OCI-LY3 (cell line): Measurements from ENCODE around the gene LRP1B.

Source experiments
- H2AFZ ChIP-seq: fragments of 200-600, 300-600 bp; shearing (Covaris generic); 2 replicates; pipeline ENCODE4 v1.6.0; 2014; ENCODE audit warnings: antibody characterized with exemption, low read depth, low read length
- H3K27ac ChIP-seq: fragments of 200-600, 300-600 bp; sonication (generic); 2 replicates; pipeline ENCODE4 v1.5.1; 2014; ENCODE audit warnings: mild to moderate bottlenecking, low read length, moderate library complexity, mixed read lengths
- H3K27me3 ChIP-seq: fragments of 200-600, 300-600 bp; sonication (generic); 2 replicates; pipeline ENCODE4 v1.6.1; 2014; ENCODE audit warnings: low read depth, low read length, mixed read lengths
- H3K36me3 ChIP-seq: fragments of 200-600, 300-600 bp; sonication (generic); replicated peaks from 2 replicates; pipeline ENCODE3; 2014; ENCODE audit warnings: low read depth, low read length, mixed read lengths
- H3K4me1 ChIP-seq: fragments of 300-600, 200-600 bp; sonication (generic); 2 replicates; pipeline ENCODE4 v1.6.1; 2014; ENCODE audit warnings: low read length, mixed read lengths
- H3K4me2 ChIP-seq: fragments of 200-600, 300-600 bp; sonication (generic); 2 replicates; pipeline ENCODE4 v1.6.1; 2014; ENCODE audit warnings: low read length, mixed read lengths
- H3K4me3 ChIP-seq: fragments of 300-600, 200-600 bp; sonication (generic); 2 replicates; pipeline ENCODE4 v1.5.1; 2014; ENCODE audit warnings: antibody characterized with exemption, mild to moderate bottlenecking, low read length, moderate library complexity
- H3K79me2 ChIP-seq: fragments of 300-600, 200-600 bp; shearing (Covaris generic); 2 replicates; pipeline ENCODE4 v1.6.1; 2014; ENCODE audit warnings: mild to moderate bottlenecking, low read length, mixed read lengths
- H3K9ac ChIP-seq: fragments of 300-600, 200-600 bp; shearing (Covaris generic); 2 replicates; pipeline ENCODE4 v1.6.0; 2014; ENCODE audit warnings: mild to moderate bottlenecking, low read length, moderate library complexity
- H3K9me3 ChIP-seq: fragments of 200-600, 300-600 bp; shearing (Covaris generic); 2 replicates; pipeline ENCODE4 v1.6.1; 2014; ENCODE audit warnings: low read length, mixed read lengths; ENCODE audit not compliant: insufficient read depth
- H4K20me1 ChIP-seq: fragments of 200-600, 300-600 bp; sonication (generic); 2 replicates; pipeline ENCODE4 v1.6.1; 2016; ENCODE audit warnings: low read length, mixed read lengths; ENCODE audit not compliant: insufficient read depth
- CTCF ChIP-seq: fragments of 200-600, 300-600 bp; sonication (generic); IDR thresholded peaks from 2 replicates; pipeline ENCODE4 v1.5.1; 2014; ENCODE audit warnings: antibody characterized with exemption, low read length, low read depth
- EZH2phosphoT487 ChIP-seq: fragments of 200-600 bp; shearing (Covaris generic); IDR thresholded peaks from 2 replicates; pipeline ENCODE4 v1.6.1; 2018; ENCODE audit warnings: antibody characterized with exemption, mixed run types, low read depth

LRP1B gene

DNA sequence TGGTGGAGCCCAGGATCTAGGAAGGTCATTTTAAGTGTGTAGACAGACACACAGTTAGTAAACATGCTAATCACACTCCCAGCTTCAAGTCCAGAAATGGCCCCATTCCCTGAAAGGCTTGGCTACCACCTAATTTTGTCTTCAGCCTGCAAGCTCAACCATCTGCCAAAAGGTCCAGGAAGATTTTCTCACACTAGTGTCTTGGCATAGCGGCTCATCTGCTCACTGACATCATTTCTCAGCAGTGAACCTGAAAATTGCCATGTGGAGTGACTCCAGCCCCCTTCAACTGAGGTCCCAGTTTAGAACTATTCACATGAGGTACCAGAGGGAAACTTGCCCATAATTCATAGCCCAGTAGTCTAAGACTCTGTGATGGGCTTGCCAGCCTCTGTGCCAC, 748.9 kb downstream of the LRP1B start:
- Histone ChIP-seq H3K36me3 (no peaks in the 10 kb centered on the region), H3K79me2 (no peaks in the 10 kb centered on the region), H3K9ac (no peak overlapping the region), H2AFZ (no peak overlapping the region), H3K9me3 (no peaks in the 10 kb centered on the region), H3K4me3 (no peak overlapping the region), H4K20me1 (no peaks in the 10 kb centered on the region), H3K4me2 (no peak overlapping the region), H3K4me1 (no peaks in the 10 kb centered on the region), H3K27ac (no peak overlapping the region), H3K27me3 (no peaks in the 10 kb centered on the region)
- TF ChIP-seq CTCF (no peak), EZH2phosphoT487 (no peak)

DNA sequence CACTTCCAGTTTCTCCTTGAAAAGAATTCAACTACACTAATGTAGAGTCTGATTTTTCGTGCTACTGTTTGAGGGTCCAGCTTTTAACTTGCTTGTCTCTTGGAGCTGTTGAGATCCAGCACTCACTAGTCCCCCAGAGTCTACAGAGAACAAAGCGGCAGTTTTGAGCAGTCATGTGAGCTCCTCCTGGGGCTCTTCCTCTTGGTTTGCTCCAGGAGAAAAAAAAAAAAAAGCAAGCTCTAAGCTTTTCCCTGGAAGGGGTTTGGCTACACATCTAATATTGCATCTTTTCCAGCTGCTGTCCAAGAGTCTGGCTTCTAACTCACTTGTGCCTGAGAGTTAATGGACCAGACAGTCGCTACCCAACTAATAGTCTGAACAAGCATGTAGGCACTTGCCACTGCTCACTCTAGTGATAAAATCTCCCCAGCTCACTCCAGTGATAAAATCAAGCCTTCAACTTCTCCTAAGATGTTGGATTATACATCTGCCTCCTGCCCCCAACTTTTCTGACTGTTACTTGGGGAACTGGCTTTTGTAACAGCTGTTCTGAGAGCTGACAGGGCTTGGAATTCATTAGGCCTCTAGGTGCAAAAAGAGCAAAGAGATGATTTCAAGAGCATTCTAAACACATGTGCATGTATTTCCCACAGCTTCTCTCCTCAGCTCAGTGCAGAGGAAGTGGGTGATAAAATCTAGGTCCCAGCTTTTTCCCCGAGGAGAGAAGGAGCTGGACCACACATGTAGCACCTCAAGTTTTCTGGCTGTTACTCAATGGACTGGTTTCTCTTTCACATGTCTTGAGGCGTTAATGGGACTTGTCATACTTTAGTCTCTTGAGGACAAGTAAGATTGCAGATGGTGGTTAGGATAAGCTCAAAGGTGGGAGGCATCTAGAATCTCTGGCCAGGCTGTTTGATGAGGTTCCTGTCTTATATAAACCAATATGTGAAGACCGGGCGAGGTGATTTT, 750.5 kb downstream of the LRP1B start:
- Histone ChIP-seq H3K79me2 (no peaks in the 10 kb centered on the region), H3K9me3 (no peaks in the 10 kb centered on the region), H3K9ac (no peak overlapping the region), H3K27ac (no peak overlapping the region), H3K27me3 (no peaks in the 10 kb centered on the region), H4K20me1 (no peaks in the 10 kb centered on the region), H3K4me2 (no peak overlapping the region), H3K4me3 (no peak overlapping the region), H3K36me3 (no peaks in the 10 kb centered on the region), H2AFZ (no peak overlapping the region), H3K4me1 (no peaks in the 10 kb centered on the region)
- TF ChIP-seq CTCF (no peak), EZH2phosphoT487 (no peak)

DNA sequence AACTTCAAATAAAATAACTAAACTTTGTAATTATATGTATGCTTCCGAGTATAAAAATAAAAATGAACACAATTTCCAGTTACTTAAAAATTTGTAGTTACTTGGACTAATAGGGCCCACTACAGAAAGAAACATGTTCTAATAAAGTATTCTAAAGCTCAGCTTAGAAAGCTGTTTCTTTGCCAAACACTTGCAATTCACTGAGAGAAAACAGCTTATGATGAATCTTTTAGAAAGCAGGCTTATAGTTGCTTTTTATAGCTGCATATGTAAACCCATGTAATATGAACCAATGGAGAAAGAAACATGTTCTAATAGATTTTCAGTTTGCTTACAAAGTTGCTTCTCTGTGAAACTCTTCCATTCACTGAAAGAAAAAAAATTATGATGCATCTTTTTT, 766.0 kb downstream of the LRP1B start:
- Histone ChIP-seq H4K20me1 (no peaks in the 10 kb centered on the region), H3K27me3 (no peaks in the 10 kb centered on the region), H3K79me2 (no peaks in the 10 kb centered on the region), H3K4me3 (no peak overlapping the region), H3K36me3 (no peaks in the 10 kb centered on the region), H3K27ac (no peak overlapping the region), H3K9ac (no peak overlapping the region), H2AFZ (no peak overlapping the region), H3K9me3 (no peaks in the 10 kb centered on the region), H3K4me2 (no peak overlapping the region), H3K4me1 (no peaks in the 10 kb centered on the region)
- TF ChIP-seq EZH2phosphoT487 (no peak), CTCF (no peak)

DNA sequence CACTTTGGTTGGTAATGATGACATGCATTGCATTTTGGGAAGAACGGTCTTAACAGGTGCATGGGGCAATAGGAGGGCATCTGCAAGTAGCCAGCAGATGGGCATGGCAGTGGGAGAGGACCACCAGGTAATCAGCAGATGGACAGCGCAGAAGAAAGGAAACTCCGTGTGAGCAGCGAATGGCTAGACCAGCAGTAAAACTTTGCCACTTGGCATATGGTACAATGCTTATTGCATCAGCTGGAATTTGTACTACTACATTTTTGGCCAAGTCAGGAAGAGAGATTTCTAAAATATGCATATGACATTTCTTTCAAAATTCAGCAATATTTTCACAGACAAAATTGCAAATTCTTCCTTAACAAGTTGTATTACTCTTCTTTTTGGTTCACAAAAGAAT, 768.5 kb downstream of the LRP1B start:
- no peaks in the 10 kb centered on the region for H3K36me3 ChIP-seq
- H3K4me2 ChIP-seq: no peak overlapping the region
- no peaks in the 10 kb centered on the region for H3K27me3 ChIP-seq
- no peak for TF ChIP-seq EZH2phosphoT487
- TF ChIP-seq CTCF: no peak
- H4K20me1 ChIP-seq: no peaks in the 10 kb centered on the region
- H3K4me1 ChIP-seq: no peaks in the 10 kb centered on the region
- no peaks in the 10 kb centered on the region for H3K9me3 ChIP-seq
- H3K79me2 ChIP-seq: no peaks in the 10 kb centered on the region
- H3K9ac ChIP-seq: no peak overlapping the region
- no peak overlapping the region for H3K27ac ChIP-seq
- H3K4me3 ChIP-seq: no peak overlapping the region
- no peak overlapping the region for H2AFZ ChIP-seq
